Measurements from ENCODE around the gene CMTM3.

The CMTM3 gene

GRCh38 chr16:66614161-66614802 lies 9.8 kb downstream of the CMTM3 start:
- Histone ChIP-seq H3K36me3 (ENCODE audit: insufficient read depth, low read length) (peaks cover 28% of the 10 kb centered on the region), H3K4me1 (ENCODE audit: insufficient read depth, low read length) (peaks cover 13% of the 10 kb centered on the region), H3K4me3 (ENCODE audit: low read depth in 1 of 2, low read length in 2 of 2) (no peak overlapping the region), H3K9ac (ENCODE audit: low read length) (no peak overlapping the region), H3K27me3 (ENCODE audit: control insufficient read depth in 1 of 2, insufficient read depth in 2 of 2, low read length in 2 of 2) (no peaks in the 10 kb centered on the region), H3K9me3 (ENCODE audit: low read length) (no peaks in the 10 kb centered on the region), H3K27ac (ENCODE audit: low read depth, low read length) (no peak overlapping the region)

GRCh38 chr16:66616169-66616568 lies 11.7 kb downstream of the CMTM3 start:
- Histone ChIP-seq H3K9me3 (ENCODE audit: low read length) (no peaks in the 10 kb centered on the region), H3K4me3 (ENCODE audit: low read depth in 1 of 2, low read length in 2 of 2) (no peak overlapping the region), H3K4me1 (ENCODE audit: insufficient read depth, low read length) (peaks cover 14% of the 10 kb centered on the region), H3K36me3 (ENCODE audit: insufficient read depth, low read length) (peaks cover 16% of the 10 kb centered on the region), H3K27ac (ENCODE audit: low read depth, low read length) (no peak overlapping the region), H3K9ac (ENCODE audit: low read length) (no peak overlapping the region), H3K27me3 (ENCODE audit: control insufficient read depth in 1 of 2, insufficient read depth in 2 of 2, low read length in 2 of 2) (no peaks in the 10 kb centered on the region)

DNA sequence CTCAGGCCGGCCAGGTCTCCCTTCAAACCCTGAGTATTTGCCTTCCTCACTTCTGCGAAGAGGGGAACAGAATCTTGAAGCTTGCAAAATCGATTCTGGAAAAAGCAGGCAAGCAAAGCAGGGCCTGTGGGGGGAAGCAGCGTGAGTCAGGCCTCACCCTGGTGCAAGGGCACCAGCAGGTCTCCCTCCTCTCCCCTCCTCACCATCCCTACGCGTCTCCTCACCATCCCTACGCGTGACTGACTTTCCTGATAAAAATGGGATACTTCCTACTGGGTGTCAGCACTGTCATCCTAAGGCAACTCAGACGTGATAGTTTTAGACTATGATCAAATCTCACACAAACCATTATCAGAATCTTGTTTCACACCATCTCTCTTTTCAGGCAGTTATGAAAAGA lies 12.1 kb downstream of the CMTM3 start:
- H3K9ac ChIP-seq (ENCODE audit: low read length): no peak overlapping the region
- no peak overlapping the region for H3K4me3 ChIP-seq (ENCODE audit: low read depth in 1 of 2, low read length in 2 of 2)
- H3K27me3 ChIP-seq (ENCODE audit: control insufficient read depth in 1 of 2, insufficient read depth in 2 of 2, low read length in 2 of 2): no peaks in the 10 kb centered on the region
- H3K36me3 ChIP-seq (ENCODE audit: insufficient read depth, low read length): peaks cover 18% of the 10 kb centered on the region
- peaks cover 14% of the 10 kb centered on the region for H3K4me1 ChIP-seq (ENCODE audit: insufficient read depth, low read length)
- H3K27ac ChIP-seq (ENCODE audit: low read depth, low read length): no peak overlapping the region
- H3K9me3 ChIP-seq (ENCODE audit: low read length): no peaks in the 10 kb centered on the region

DNA sequence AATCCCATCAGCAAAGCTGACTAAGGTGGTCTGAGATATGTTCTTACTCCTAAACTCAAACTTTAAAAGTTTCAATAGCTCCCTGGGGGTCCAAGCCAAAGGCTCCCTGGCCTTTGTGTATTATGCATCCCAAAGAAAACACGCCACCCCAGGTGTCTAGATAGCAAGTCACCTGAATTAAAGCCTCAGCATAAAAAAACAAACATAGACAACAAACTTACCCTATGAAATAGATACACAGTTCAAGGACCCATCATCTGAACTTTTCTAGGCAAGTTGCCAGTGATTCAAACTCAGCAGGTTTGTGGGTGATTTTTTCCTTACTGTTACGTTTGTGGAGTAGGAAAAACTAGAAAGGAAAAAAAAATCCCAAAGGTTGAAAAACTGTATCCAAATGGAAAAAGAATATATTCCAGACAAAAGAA lies 12.5 kb downstream of the CMTM3 start:
- no peak overlapping the region for H3K9ac ChIP-seq (ENCODE audit: low read length)
- H3K4me1 ChIP-seq (ENCODE audit: insufficient read depth, low read length): peaks cover 14% of the 10 kb centered on the region
- peaks cover 15% of the 10 kb centered on the region for H3K36me3 ChIP-seq (ENCODE audit: insufficient read depth, low read length)
- H3K4me3 ChIP-seq (ENCODE audit: low read depth in 1 of 2, low read length in 2 of 2): no peak overlapping the region
- H3K9me3 ChIP-seq (ENCODE audit: low read length): no peaks in the 10 kb centered on the region
- no peaks in the 10 kb centered on the region for H3K27me3 ChIP-seq (ENCODE audit: control insufficient read depth in 1 of 2, insufficient read depth in 2 of 2, low read length in 2 of 2)
- no peak overlapping the region for H3K27ac ChIP-seq (ENCODE audit: low read depth, low read length)

DNA sequence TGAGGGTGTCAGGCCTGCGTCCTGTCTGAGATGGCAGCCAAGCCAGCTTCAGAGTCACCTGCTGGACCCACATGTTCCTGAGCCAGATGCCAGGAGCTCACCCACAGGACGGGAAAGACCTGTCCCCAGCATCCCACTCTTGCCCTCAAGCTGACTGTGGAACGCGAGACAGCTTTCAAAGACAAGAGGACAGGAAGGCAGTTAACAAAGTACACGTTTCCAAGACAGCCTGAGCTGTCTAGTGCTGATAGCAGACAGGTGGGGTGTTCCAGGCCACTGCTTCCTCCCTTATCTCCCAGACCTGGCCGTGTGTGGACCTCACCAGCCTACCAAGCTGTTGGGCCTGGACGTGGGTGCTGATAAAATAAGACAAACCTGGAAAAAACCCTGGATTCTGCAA lies 13.2 kb downstream of the CMTM3 start:
- no peaks in the 10 kb centered on the region for H3K9me3 ChIP-seq (ENCODE audit: low read length)
- no peak overlapping the region for H3K27ac ChIP-seq (ENCODE audit: low read depth, low read length)
- H3K4me3 ChIP-seq (ENCODE audit: low read depth in 1 of 2, low read length in 2 of 2): no peak overlapping the region
- peaks cover 14% of the 10 kb centered on the region for H3K4me1 ChIP-seq (ENCODE audit: insufficient read depth, low read length)
- H3K27me3 ChIP-seq (ENCODE audit: control insufficient read depth in 1 of 2, insufficient read depth in 2 of 2, low read length in 2 of 2): no peaks in the 10 kb centered on the region
- peaks cover 8% of the 10 kb centered on the region for H3K36me3 ChIP-seq (ENCODE audit: insufficient read depth, low read length)
- no peak overlapping the region for H3K9ac ChIP-seq (ENCODE audit: low read length)

DNA sequence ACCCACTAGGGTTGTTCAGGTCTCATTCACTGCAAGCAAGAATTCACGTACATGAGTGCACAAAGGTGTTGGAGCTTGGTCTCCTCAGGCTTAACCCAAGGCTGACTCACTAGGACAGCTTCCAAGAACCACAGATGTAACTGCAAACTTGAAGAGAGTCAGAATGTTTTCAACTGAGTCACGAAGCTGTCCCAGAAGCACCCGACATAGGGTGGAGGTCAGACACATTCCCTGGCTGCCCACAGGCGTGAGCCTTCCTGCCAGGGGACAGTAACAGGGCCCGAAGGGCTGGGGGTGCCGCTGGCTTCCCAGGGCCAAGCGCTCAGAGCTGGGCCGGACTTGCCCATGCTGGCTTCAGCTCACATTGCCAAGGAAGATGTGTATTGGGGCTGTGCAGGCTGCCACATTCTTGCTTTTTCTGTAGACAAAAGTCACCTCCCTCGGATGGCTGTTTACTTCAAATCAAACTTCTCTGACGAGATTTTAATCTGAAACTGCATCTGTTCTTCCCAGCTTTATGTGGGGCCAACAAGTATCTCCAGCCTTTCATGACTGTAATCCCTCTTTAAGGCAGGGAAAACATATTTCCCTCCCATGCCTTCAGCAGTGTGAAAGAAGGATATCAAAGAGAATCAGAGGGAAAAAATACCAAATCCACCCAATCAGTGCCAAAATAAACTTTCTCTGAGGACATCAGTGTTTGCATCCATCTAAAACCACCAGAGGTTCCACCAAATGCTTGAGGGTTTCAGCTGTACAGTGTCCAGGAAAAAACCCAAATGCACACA lies 14.3 kb downstream of the CMTM3 start:
- H3K4me3 ChIP-seq (ENCODE audit: low read depth in 1 of 2, low read length in 2 of 2): no peak overlapping the region
- H3K36me3 ChIP-seq (ENCODE audit: insufficient read depth, low read length): peaks cover 4% of the 10 kb centered on the region

GRCh38 chr16:66619534-66620428 lies 15.3 kb downstream of the CMTM3 start:
- Histone ChIP-seq H3K27me3 (ENCODE audit: control insufficient read depth in 1 of 2, insufficient read depth in 2 of 2, low read length in 2 of 2) (no peaks in the 10 kb centered on the region), H3K4me1 (ENCODE audit: insufficient read depth, low read length) (peaks cover 14% of the 10 kb centered on the region), H3K9ac (ENCODE audit: low read length) (no peak overlapping the region), H3K27ac (ENCODE audit: low read depth, low read length) (no peak overlapping the region), H3K4me3 (ENCODE audit: low read depth in 1 of 2, low read length in 2 of 2) (no peak overlapping the region), H3K36me3 (ENCODE audit: insufficient read depth, low read length) (peaks cover 4% of the 10 kb centered on the region), H3K9me3 (ENCODE audit: low read length) (no peaks in the 10 kb centered on the region)

More for the DNA sequence above, 14.3 kb downstream of the CMTM3 start:
- H3K9me3 ChIP-seq (ENCODE audit: low read length): no peaks in the 10 kb centered on the region
- H3K27me3 ChIP-seq (ENCODE audit: control insufficient read depth in 1 of 2, insufficient read depth in 2 of 2, low read length in 2 of 2): no peaks in the 10 kb centered on the region
- H3K9ac ChIP-seq (ENCODE audit: low read length): no peak overlapping the region
- H3K27ac ChIP-seq (ENCODE audit: low read depth, low read length): no peak overlapping the region
- H3K4me1 ChIP-seq (ENCODE audit: insufficient read depth, low read length): peaks cover 14% of the 10 kb centered on the region

- Histone ChIP-seq H3K27me3 (ENCODE audit: control insufficient read depth in 1 of 2, insufficient read depth in 2 of 2, low read length in 2 of 2) (no peaks in the 10 kb centered on the region), H3K27ac (ENCODE audit: low read depth, low read length) (no peak overlapping the region), H3K9ac (ENCODE audit: low read length) (no peak overlapping the region), H3K4me3 (ENCODE audit: low read depth in 1 of 2, low read length in 2 of 2) (no peak overlapping the region), H3K4me1 (ENCODE audit: insufficient read depth, low read length) (peaks cover 14% of the 10 kb centered on the region), H3K36me3 (ENCODE audit: insufficient read depth, low read length) (peaks cover 4% of the 10 kb centered on the region), H3K9me3 (ENCODE audit: low read length) (no peaks in the 10 kb centered on the region)
Measured at GRCh38 chr16:66620429-66620795, 15.9 kb downstream of the CMTM3 start.

DNA sequence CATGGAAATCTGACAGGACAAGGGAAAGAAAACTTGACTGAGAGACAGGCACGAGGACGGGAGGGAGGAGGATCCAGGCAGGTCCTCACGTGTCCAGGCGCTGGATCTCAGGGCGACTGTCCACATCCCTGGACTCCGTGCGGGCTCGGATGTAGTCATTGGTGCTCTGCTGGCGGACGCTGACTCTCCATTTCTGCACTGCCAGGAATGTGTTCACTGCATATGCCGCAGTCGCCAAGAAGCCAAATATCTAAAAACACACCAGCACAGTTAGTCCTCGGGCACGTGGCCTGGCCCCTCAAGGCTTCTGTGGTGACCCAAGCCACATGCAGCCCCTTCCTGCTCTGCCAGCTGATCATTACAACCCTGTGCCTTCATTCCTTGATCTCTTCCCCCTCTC lies 17.5 kb downstream of the CMTM3 start:
- Histone ChIP-seq H3K4me1 (ENCODE audit: insufficient read depth, low read length) (peaks cover 14% of the 10 kb centered on the region), H3K27ac (ENCODE audit: low read depth, low read length) (no peak overlapping the region)

GRCh38 chr16:66622863-66623262 lies 18.4 kb downstream of the CMTM3 start:
- H3K4me3 ChIP-seq (ENCODE audit: low read depth in 1 of 2, low read length in 2 of 2): no peak overlapping the region

More for the DNA sequence above, 17.5 kb downstream of the CMTM3 start:
- H3K9me3 ChIP-seq (ENCODE audit: low read length): no peaks in the 10 kb centered on the region
- no peak overlapping the region for H3K9ac ChIP-seq (ENCODE audit: low read length)
- H3K4me3 ChIP-seq (ENCODE audit: low read depth in 1 of 2, low read length in 2 of 2): no peak overlapping the region
- no peaks in the 10 kb centered on the region for H3K27me3 ChIP-seq (ENCODE audit: control insufficient read depth in 1 of 2, insufficient read depth in 2 of 2, low read length in 2 of 2)
- H3K36me3 ChIP-seq (ENCODE audit: insufficient read depth, low read length): peaks cover 4% of the 10 kb centered on the region

GRCh38 chr16:66623755-66624154 lies 19.3 kb downstream of the CMTM3 start:
- Histone ChIP-seq H3K27me3 (ENCODE audit: control insufficient read depth in 1 of 2, insufficient read depth in 2 of 2, low read length in 2 of 2) (no peaks in the 10 kb centered on the region), H3K36me3 (ENCODE audit: insufficient read depth, low read length) (peaks cover 4% of the 10 kb centered on the region), H3K4me1 (ENCODE audit: insufficient read depth, low read length) (peaks cover 6% of the 10 kb centered on the region), H3K27ac (ENCODE audit: low read depth, low read length) (no peak overlapping the region), H3K9ac (ENCODE audit: low read length) (no peak overlapping the region), H3K9me3 (ENCODE audit: low read length) (no peaks in the 10 kb centered on the region), H3K4me3 (ENCODE audit: low read depth in 1 of 2, low read length in 2 of 2) (no peak overlapping the region)

More at GRCh38 chr16:66622863-66623262, 18.4 kb downstream of the CMTM3 start:
- Histone ChIP-seq H3K27ac (ENCODE audit: low read depth, low read length) (no peak overlapping the region), H3K36me3 (ENCODE audit: insufficient read depth, low read length) (peaks cover 4% of the 10 kb centered on the region), H3K9ac (ENCODE audit: low read length) (no peak overlapping the region), H3K9me3 (ENCODE audit: low read length) (no peaks in the 10 kb centered on the region), H3K27me3 (ENCODE audit: control insufficient read depth in 1 of 2, insufficient read depth in 2 of 2, low read length in 2 of 2) (no peaks in the 10 kb centered on the region), H3K4me1 (ENCODE audit: insufficient read depth, low read length) (peaks cover 14% of the 10 kb centered on the region)
